GM20000 (cell line): ENCODE results near the gene PRMT1.

Source experiments
- DNase-seq: peaks from one replicate; pipeline ENCODE4 v3.0.0; 2012; ENCODE audit warnings: low spot score
- TF ChIP-seq, protein P1 (sequence below): IDR thresholded peaks from 2 replicates; pipeline ENCODE4 v1.5.1; 2012; ENCODE audit warnings: mild to moderate bottlenecking, control low read depth; ENCODE audit errors: extremely low read depth, missing control alignments

The PRMT1 gene

DNA sequence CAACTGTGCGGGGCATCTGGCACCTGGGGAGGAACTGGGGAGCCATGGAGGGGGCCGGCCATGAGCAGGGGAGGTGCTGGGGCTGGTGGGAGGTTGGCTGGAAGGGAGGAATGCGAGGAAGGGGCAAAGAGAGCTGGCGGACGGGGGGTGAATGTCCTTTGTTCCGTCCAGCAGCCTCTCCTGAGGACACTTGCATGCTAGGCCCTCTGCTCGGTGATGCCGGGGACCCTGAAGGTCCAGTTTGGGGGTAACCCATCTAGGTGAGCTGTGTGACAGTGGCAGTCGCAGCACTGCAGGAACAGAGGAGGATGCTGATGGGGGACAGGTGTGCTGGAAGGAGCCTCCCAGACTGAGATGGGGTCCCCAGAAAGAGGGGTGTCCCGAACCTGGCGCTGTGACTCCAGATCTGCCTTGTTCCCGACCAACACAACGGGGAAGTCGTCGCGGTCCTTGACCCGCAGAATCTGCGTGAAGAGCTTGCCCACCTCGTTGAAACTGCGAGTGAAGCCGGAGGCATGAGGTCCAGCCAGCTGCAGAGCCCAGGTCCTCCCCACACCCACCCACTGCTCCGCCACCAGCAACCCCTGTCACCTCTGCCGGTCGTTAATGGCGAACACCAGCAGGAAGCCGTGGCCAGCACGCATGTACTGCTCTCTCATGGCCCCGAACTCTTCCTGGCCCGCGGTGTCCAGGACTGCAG lies 40.7 kb upstream of the PRMT1 start:
- TF ChIP-seq, protein P1, sequence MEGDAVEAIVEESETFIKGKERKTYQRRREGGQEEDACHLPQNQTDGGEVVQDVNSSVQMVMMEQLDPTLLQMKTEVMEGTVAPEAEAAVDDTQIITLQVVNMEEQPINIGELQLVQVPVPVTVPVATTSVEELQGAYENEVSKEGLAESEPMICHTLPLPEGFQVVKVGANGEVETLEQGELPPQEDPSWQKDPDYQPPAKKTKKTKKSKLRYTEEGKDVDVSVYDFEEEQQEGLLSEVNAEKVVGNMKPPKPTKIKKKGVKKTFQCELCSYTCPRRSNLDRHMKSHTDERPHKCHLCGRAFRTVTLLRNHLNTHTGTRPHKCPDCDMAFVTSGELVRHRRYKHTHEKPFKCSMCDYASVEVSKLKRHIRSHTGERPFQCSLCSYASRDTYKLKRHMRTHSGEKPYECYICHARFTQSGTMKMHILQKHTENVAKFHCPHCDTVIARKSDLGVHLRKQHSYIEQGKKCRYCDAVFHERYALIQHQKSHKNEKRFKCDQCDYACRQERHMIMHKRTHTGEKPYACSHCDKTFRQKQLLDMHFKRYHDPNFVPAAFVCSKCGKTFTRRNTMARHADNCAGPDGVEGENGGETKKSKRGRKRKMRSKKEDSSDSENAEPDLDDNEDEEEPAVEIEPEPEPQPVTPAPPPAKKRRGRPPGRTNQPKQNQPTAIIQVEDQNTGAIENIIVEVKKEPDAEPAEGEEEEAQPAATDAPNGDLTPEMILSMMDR = no peak
- no peak for DNase-seq

DNA sequence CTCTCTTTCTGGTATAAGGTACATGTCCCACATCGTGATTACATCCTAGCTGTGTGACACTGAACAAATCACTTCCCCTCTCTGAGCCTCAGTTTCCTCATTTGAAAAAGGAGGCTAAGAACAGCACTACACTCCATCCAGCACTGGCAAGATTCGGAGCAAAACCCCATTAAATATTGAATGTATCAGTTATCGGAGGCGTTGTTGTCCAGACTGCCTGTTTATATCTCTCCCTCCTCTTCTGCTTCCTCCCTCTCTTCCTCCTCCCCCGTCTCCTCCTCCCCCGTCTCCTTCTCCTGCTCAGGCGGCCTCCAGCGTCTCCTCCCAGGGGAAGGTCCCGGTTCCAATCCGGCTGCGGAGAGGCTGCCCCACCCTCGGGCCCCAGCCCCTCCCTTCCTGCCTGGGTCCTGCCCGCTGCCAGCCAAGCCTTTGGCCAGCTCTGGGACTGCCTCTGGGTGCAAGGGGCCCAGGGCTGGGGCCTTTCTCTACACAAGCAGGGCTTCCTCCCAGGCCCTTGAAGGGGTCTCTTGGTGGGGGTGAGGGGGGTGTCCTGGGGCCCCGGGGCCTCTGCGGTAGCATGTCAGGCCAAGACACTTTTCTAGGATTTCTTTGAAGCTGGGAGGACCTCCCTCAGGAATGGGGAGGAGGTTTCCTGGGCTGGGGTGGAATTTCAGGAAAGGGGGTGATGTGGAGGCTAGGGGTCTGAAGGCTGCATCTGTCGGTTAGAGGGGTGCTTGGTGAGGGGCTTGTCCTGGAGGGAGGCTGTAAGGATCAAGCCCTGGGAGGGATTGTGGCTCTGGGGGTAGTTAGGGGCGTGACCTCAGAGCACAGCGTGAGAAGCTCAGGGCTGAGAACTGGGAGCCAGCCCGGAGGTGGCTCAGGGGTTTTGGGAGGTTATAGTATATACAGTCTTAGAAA lies 39.0 kb upstream of the PRMT1 start:
- TF ChIP-seq, protein P1 = no peak
- no peak for DNase-seq

DNA sequence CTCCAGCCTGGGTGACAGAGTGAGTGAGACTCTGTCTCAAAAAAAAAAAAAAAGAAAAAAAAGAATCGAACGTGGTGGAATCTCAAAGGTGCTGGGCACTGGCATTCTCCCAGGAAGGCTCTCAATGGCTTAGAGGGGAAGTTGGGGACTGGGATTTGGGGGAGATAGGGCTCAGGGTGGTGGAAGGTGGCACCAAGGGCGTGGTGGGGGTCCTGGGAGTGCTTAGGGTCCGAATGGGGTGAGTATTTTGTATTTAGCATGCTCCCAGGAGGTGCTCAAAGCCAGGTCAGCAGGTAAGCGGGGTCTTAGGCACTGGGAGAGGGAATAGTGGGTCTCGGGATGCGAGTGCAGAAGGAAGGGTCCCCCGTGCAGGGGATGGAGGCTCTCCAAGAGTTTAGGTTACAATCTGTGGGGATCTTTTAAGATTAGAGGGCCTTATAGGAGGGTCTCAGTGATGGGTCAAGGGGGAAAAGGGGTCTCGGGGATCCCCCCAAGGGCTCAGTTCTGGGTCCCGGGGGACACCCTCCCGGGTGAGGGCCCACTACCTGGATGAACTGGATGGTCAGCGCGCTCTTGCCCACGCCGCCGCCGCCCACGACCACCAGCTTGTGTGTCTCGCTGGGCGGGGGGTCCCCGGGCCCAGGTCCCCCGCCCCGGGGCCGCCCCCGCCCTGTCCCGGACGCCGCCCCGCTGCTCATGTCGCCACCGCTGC lies 37.5 kb upstream of the PRMT1 start:
- TF ChIP-seq, protein P1 = no peak
- no peak for DNase-seq

DNA sequence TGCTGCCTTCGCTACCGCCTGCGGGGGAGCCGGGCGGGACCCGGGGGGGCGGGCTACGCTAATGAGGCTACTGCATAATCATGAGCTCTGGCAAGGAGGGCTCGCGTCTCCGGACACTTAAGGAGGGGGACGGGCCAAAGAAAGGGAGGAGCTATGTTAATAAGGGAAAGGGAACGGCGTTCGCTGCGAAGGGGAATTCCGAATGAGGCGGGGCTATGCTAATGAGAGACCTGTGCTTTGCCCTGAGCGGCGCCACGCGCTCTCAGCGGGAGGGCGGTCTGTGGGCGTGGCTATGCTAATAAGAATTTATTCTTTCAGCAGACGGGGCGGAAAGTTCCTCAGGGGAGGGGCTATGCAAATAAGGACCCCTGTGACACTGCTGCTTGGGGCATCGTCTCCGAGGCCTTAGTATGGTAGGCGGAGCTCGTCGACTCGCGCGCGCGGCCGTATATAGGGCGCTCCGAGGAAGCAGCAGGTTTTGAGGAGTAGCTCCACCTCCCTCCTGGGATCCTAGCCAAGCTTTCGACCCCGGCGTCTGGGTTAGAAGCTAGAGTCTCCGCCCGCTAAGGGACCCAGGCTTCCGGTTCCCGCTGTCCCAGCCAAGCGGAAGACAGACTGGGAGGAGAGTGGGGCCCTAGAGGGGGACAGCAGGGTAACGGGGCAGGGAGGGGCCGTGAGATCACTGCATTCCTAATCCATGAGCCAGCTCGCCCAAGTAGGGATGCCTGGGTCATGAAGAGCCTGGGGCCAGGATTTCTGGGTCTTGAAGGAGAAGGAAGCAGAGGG lies 36.8 kb upstream of the PRMT1 start, which contains the start of gene RRAS:
Gene RRAS (minus strand): TSS at position 31 of the 786 bp plus-strand sequence. CDS start 45 bp downstream, outside the sequence.
- TF ChIP-seq, protein P1 = no peak
- DNase-seq = peak; percentile 98

DNA sequence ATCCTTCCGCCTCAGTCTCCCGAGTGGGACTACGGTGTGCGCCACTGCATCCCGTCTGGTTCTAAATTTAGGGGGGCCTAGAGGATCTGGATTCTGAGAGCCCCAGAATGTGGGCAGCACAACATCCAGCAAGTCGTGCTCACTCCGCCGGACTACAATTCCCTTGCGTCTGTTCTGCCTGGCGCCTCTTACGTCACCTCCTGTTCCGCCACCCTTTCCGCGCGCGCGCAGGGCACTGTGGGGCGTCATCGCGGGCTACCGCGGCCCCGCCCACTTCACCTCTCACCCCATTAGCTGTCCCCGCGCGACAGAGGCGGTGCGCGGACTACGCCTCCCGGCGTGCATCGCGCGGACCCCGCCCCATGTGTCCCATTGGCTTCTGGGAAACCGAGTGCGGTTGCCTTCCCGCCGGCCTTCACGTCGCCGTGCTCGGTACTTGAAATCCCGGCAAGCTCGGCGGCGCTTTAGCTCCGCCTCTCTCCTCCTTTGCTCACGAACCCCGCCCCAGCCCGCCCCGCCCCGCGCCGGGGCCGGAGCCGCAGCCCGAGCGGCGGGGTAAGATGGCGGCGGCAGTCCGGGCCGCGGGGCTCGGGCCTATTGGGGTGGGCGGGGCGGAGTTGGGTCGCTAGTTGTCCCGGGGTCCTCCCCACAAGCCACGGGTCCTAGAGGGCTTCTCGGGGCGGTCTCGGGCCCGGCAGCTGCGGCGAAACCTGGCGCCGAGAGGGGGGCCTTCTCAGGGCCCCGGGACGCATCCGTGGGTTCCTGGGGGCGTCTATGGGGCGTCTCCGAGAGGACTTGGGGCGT lies 35.2 kb upstream of the PRMT1 start, which contains the start of gene SCAF1:
Gene SCAF1 (plus strand): TSS at position 522 of the 804 bp plus-strand sequence. CDS start 2,818 bp downstream, outside the sequence.
- TF ChIP-seq, protein P1 = no peak
- peak; percentile 98 for DNase-seq

DNA sequence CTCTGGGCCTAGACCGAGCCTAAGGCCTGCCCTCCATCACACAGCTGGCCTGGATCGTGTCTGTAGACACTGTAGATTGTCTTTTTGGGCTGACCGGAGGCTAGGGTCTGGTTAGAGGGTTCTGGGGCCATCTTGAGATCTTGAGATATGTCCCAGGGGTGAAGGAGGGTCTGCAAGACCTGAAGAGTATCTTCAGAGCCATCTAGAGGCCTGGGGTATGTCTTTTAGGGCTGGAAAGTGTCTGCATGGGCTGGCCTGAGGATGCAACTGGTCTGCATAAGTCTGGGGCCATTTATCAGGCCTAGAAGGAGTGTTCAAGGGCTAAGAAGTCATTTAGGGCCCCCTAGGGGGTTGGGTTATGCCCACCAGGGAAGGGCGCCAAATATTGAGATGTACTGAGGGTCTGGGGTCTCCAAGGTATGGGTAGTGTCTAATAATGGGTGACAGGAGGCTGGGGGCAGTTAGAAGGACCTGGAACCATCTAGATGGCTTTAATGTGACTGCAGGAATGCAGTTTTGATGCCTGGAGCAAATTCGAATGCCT lies 34.5 kb upstream of the PRMT1 start:
- TF ChIP-seq, protein P1 = no peak
- DNase-seq = no peak
